HG02588 (cell line): ENCODE results near the gene VSNL1.

ENCODE experiments used
- ATAC-seq: cut with Tn5 transposase; IDR thresholded peaks from one replicate; pipeline ENCODE4 v1.9.1; 2021; ENCODE audit warnings: mild to moderate bottlenecking, moderate library complexity; ENCODE audit not compliant: unreplicated experiment

Gene VSNL1

GRCh38 chr2:17638196-17638743 is 97.8 kb downstream of the VSNL1 start:
- ATAC-seq = no peak

- no peak for ATAC-seq
Observed at GRCh38 chr2:17640406-17640805, 99.9 kb downstream of the VSNL1 start.

- no peak for ATAC-seq
Observed at GRCh38 chr2:17643031-17643615, 102.6 kb downstream of the VSNL1 start.

- ATAC-seq = no peak
Observed at GRCh38 chr2:17644997-17645720, 104.7 kb downstream of the VSNL1 start.

GRCh38 chr2:17646081-17646554 is 105.6 kb downstream of the VSNL1 start:
- peak; percentile 79 for ATAC-seq

GRCh38 chr2:17646838-17647701 is 106.6 kb downstream of the VSNL1 start:
- no peak for ATAC-seq

- ATAC-seq = no peak
Observed at GRCh38 chr2:17648581-17648980, 108.1 kb downstream of the VSNL1 start.

- ATAC-seq = no peak
Observed at GRCh38 chr2:17649026-17649425, 108.5 kb downstream of the VSNL1 start.

- no peak for ATAC-seq
Observed at GRCh38 chr2:17652681-17653394, 112.3 kb downstream of the VSNL1 start.

GRCh38 chr2:17657759-17658158 is 117.3 kb downstream of the VSNL1 start:
- no peak for ATAC-seq

- ATAC-seq = no peak
Observed at GRCh38 chr2:17658251-17658843, 117.9 kb downstream of the VSNL1 start.

- ATAC-seq = no peak
Observed at GRCh38 chr2:17660219-17660618, 119.7 kb downstream of the VSNL1 start.

- no peak for ATAC-seq
Observed at GRCh38 chr2:17661460-17661859, 121.0 kb downstream of the VSNL1 start.

- ATAC-seq = no peak
Observed at GRCh38 chr2:17662723-17663122, 122.2 kb downstream of the VSNL1 start.

GRCh38 chr2:17664534-17664933 is 124.0 kb downstream of the VSNL1 start:
- no peak for ATAC-seq

GRCh38 chr2:17667898-17668297 is 127.4 kb downstream of the VSNL1 start:
- no peak for ATAC-seq

- no peak for ATAC-seq
Observed at GRCh38 chr2:17672583-17673317, 132.3 kb downstream of the VSNL1 start.

- ATAC-seq = no peak
Observed at GRCh38 chr2:17674817-17675216, 134.3 kb downstream of the VSNL1 start.

- no peak for ATAC-seq
Observed at GRCh38 chr2:17680119-17680518, 139.6 kb downstream of the VSNL1 start.
